HUES6 (cell line): ENCODE data around the gene RGS3.

Experiments used
- H3K27ac ChIP-seq: 2 replicates; pipeline ENCODE4 v1.7.0; 2013; ENCODE audit warnings: low read depth, mild to moderate bottlenecking, low read length, inconsistent platforms
- H3K27me3 ChIP-seq: 2 replicates; pipeline ENCODE4 v1.6.1; 2013; ENCODE audit warnings: low read length; ENCODE audit not compliant: control insufficient read depth, insufficient read depth
- H3K36me3 ChIP-seq: 2 replicates; pipeline ENCODE4 v1.6.1; 2013; ENCODE audit warnings: low read length; ENCODE audit not compliant: control insufficient read depth, insufficient read depth
- H3K4me1 ChIP-seq: 2 replicates; pipeline ENCODE4 v1.6.1; 2013; ENCODE audit warnings: low read length; ENCODE audit not compliant: control insufficient read depth, insufficient read depth
- H3K4me3 ChIP-seq: 2 replicates; pipeline ENCODE4 v1.5.1; 2013; ENCODE audit warnings: low read depth, low read length
- H3K9ac ChIP-seq: one replicate; pipeline ENCODE4 v1.6.1; 2013; ENCODE audit warnings: mild to moderate bottlenecking, low read length
- H3K9me3 ChIP-seq: 2 replicates; pipeline ENCODE4 v1.6.1; 2013; ENCODE audit warnings: low read depth, low read length; ENCODE audit not compliant: control insufficient read depth, insufficient read depth

Gene RGS3

GRCh38 chr9:113463418-113464285 is at the start of gene RGS3:
Gene RGS3 (plus strand): TSS chr9:113463727. CDS start chr9:113463803, 76 bp downstream.
- peak within 1 kb of the TSS; percentile 71 for H3K9ac ChIP-seq
- H3K4me3 ChIP-seq: peak within 1 kb of the TSS; percentile 84
- H3K9me3 ChIP-seq: no peaks in the 10 kb centered on the region
- peaks cover 18% of the 10 kb centered on the region for H3K4me1 ChIP-seq
- no peaks in the 10 kb centered on the region for H3K36me3 ChIP-seq
- H3K27ac ChIP-seq: no peak within 1 kb of the TSS
- H3K27me3 ChIP-seq: peaks cover 42% of the 10 kb centered on the region

GRCh38 chr9:113416149-113416721 is 47.3 kb upstream of the RGS3 start:
- no peaks in the 10 kb centered on the region for H3K27me3 ChIP-seq
- H3K36me3 ChIP-seq: no peaks in the 10 kb centered on the region
- H3K9me3 ChIP-seq: no peaks in the 10 kb centered on the region
- no peak overlapping the region for H3K27ac ChIP-seq
- no peak overlapping the region for H3K4me3 ChIP-seq
- peaks cover 5% of the 10 kb centered on the region; the same call in 1 of the 2 replicates for H3K4me1 ChIP-seq
- no peak overlapping the region for H3K9ac ChIP-seq

GRCh38 chr9:113417370-113417769 is 46.2 kb upstream of the RGS3 start:
- Histone ChIP-seq H3K9ac (no peak overlapping the region), H3K4me1 (no peaks in the 10 kb centered on the region), H3K27me3 (no peaks in the 10 kb centered on the region), H3K9me3 (no peaks in the 10 kb centered on the region), H3K36me3 (no peaks in the 10 kb centered on the region), H3K4me3 (no peak overlapping the region), H3K27ac (no peak overlapping the region)

- Histone ChIP-seq H3K36me3 (no peaks in the 10 kb centered on the region), H3K9ac (no peak overlapping the region), H3K27ac (no peak overlapping the region), H3K27me3 (no peaks in the 10 kb centered on the region), H3K9me3 (no peaks in the 10 kb centered on the region), H3K4me1 (peaks cover 6% of the 10 kb centered on the region), H3K4me3 (no peak overlapping the region)
Measured at GRCh38 chr9:113421726-113422125, 41.8 kb upstream of the RGS3 start.

GRCh38 chr9:113425072-113425471 is 38.5 kb upstream of the RGS3 start:
- Histone ChIP-seq H3K27ac (no peak overlapping the region), H3K27me3 (no peaks in the 10 kb centered on the region), H3K4me1 (peaks cover 6% of the 10 kb centered on the region), H3K4me3 (no peak overlapping the region), H3K9me3 (no peaks in the 10 kb centered on the region), H3K9ac (no peak overlapping the region), H3K36me3 (no peaks in the 10 kb centered on the region)

- Histone ChIP-seq H3K9ac (no peak overlapping the region), H3K4me3 (no peak overlapping the region), H3K27ac (no peak overlapping the region), H3K36me3 (no peaks in the 10 kb centered on the region), H3K4me1 (peaks cover 6% of the 10 kb centered on the region), H3K9me3 (no peaks in the 10 kb centered on the region), H3K27me3 (no peaks in the 10 kb centered on the region)
Measured at GRCh38 chr9:113426701-113427100, 36.8 kb upstream of the RGS3 start.

GRCh38 chr9:113427629-113428028 is 35.9 kb upstream of the RGS3 start:
- H3K4me1 ChIP-seq: peaks cover 6% of the 10 kb centered on the region
- no peaks in the 10 kb centered on the region for H3K36me3 ChIP-seq
- H3K27me3 ChIP-seq: no peaks in the 10 kb centered on the region
- no peak overlapping the region for H3K9ac ChIP-seq
- H3K9me3 ChIP-seq: no peaks in the 10 kb centered on the region
- H3K4me3 ChIP-seq: no peak overlapping the region
- H3K27ac ChIP-seq: no peak overlapping the region

GRCh38 chr9:113428062-113428615 is 35.4 kb upstream of the RGS3 start:
- H3K27ac ChIP-seq: no peak overlapping the region
- no peaks in the 10 kb centered on the region for H3K36me3 ChIP-seq
- H3K9ac ChIP-seq: no peak overlapping the region
- peaks cover 6% of the 10 kb centered on the region for H3K4me1 ChIP-seq
- H3K27me3 ChIP-seq: no peaks in the 10 kb centered on the region
- H3K9me3 ChIP-seq: peaks cover 3% of the 10 kb centered on the region; the same call in 1 of the 2 replicates
- H3K4me3 ChIP-seq: no peak overlapping the region

GRCh38 chr9:113431191-113431590 is 32.3 kb upstream of the RGS3 start:
- H3K4me1 ChIP-seq: no peaks in the 10 kb centered on the region
- H3K36me3 ChIP-seq: no peaks in the 10 kb centered on the region
- no peak overlapping the region for H3K27ac ChIP-seq
- H3K9ac ChIP-seq: no peak overlapping the region
- H3K4me3 ChIP-seq: no peak overlapping the region
- H3K27me3 ChIP-seq: no peaks in the 10 kb centered on the region
- H3K9me3 ChIP-seq: peaks cover 3% of the 10 kb centered on the region; the same call in 1 of the 2 replicates

GRCh38 chr9:113436728-113437515 is 26.6 kb upstream of the RGS3 start:
- Histone ChIP-seq H3K4me1 (no peaks in the 10 kb centered on the region), H3K9ac (no peak overlapping the region), H3K9me3 (peaks cover 7% of the 10 kb centered on the region), H3K27me3 (no peaks in the 10 kb centered on the region), H3K36me3 (no peaks in the 10 kb centered on the region), H3K27ac (no peak overlapping the region), H3K4me3 (no peak overlapping the region)
